DMS114 treated with DMSO at 0.1 percent for 48 hours (cell line): ENCODE results near the gene KPNB1.

ENCODE experiments used
- DNase-seq: peaks from one replicate; lab custom pipeline; 2025; ENCODE audit not compliant: unreplicated experiment; lab: John Stamatoyannopoulos, UW

The KPNB1 gene

GRCh38 chr17:47728214-47728877 lies 78.6 kb downstream of the KPNB1 start:
- DNase-seq = no peak

DNA sequence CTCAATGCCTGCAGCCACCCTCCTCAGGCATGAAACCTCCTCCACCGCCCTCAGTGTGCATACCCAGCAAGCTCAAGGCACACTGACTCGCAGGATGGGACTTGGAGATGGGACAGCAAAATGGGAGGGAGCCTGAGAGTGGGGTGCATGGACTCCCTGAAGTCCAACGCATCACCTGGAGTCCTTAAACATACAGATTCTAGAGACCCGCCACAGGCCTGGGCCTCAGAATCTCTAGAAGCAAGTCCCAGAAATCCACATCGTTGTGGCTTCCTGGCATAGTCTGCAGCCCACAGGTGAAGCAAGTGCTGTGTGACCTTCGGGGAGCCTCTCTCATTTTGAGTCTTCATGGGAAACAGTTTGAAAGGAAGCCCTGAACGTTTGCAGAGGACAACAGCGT lies 79.8 kb downstream of the KPNB1 start:
- DNase-seq = no peak

- DNase-seq = no peak
Observed at GRCh38 chr17:47730681-47731080, 81.0 kb downstream of the KPNB1 start.

- DNase-seq = no peak
Observed at GRCh38 chr17:47731396-47731795, 81.7 kb downstream of the KPNB1 start.

GRCh38 chr17:47732399-47733046 lies 82.8 kb downstream of the KPNB1 start:
- no peak for DNase-seq

GRCh38 chr17:47733047-47733673 lies 83.4 kb downstream of the KPNB1 start, which contains the start of gene TBX21:
Gene TBX21 (plus strand): TSS chr17:47733236. CDS start chr17:47733455, 219 bp downstream.
- peak; percentile 55 for DNase-seq

- no peak for DNase-seq
Observed at GRCh38 chr17:47733674-47734410, 84.1 kb downstream of the KPNB1 start.

DNA sequence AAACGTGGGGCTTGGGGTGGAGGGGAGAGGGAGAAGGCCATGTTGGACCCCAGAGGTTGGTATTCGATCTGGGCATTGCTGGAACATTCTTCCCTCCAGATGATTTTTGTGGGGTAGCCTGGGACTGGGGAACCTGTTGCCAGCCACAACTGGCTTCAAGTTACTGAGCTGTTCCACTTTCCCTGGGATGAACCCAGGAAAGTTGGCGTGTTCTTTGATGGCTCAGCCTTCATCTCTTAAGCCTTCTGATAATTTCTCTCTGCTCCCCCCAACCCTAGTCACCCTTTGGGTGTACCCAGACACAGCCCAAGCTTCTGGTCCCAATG lies 85.4 kb downstream of the KPNB1 start:
- DNase-seq = no peak
